ENCODE results near the gene CMKLR1. TPM values are rescaled to one million over a fixed set of nuclear protein-coding genes. Genes with fewer than 3 reads are reported as not detected.

CMKLR1 gene
- total and polyA plus RNA-seq, 9 of the 15 experiments (the other 6 are each of a cell fraction or from before 2014, with no cell fraction given) = 0.11 to 1.4 (median 0.20) TPM

- TF ChIP-seq ATF3 (IDR thresholded peaks at IDR 0.05) = peak; percentile 45; the same call in 1 of the 2 replicates
- no peak for TF ChIP-seq ATF3 (CRISPR knock-in tag; conservative IDR thresholded peaks at IDR 0.05)
- TF ChIP-seq ARNT (IDR thresholded peaks at IDR 0.05) = no peak
- TF ChIP-seq STAT5B (CRISPR knock-in tag; IDR thresholded peaks at IDR 0.05) = no peak
- no peak for TF ChIP-seq SNAPC5 (CRISPR knock-in tag; IDR thresholded peaks at IDR 0.05)
- TF ChIP-seq RFX1 (IDR thresholded peaks at IDR 0.05) = no peak
- no peak for TF ChIP-seq ZKSCAN1 (IDR thresholded peaks at IDR 0.05; ENCODE audit: low read depth, low read length)
- peak; percentile 49; the same call in 1 of the 2 replicates for TF ChIP-seq ESRRA (IDR thresholded peaks at IDR 0.05; ENCODE audit: borderline replicate concordance, low read depth)
- TF ChIP-seq CEBPG (CRISPR knock-in tag; IDR thresholded peaks at IDR 0.05) = 0 out of 2 replicates have a peak, but pooled peaks have one; percentile 24
- TF ChIP-seq CEBPG (tag; conservative IDR thresholded peaks at IDR 0.05 in 1 of 2, IDR thresholded peaks at IDR 0.05 in 1 of 2) = peak; percentile 51 to 82
- peak; percentile 54 for TF ChIP-seq CEBPB (tag; IDR thresholded peaks at IDR 0.05)
- no peak for TF ChIP-seq MTA1 (IDR thresholded peaks at IDR 0.05; ENCODE audit: borderline replicate concordance)
- peak; percentile 68; the same call in 1 of the 2 replicates for TF ChIP-seq ETV1 (tag; conservative IDR thresholded peaks at IDR 0.05; ENCODE audit: low read depth)
- TF ChIP-seq SMAD4 (CRISPR knock-in tag; conservative IDR thresholded peaks at IDR 0.05) = peak; percentile 49; the same call in 1 of the 2 replicates
Measured at GRCh38 chr12:108270035-108270848, 68.9 kb downstream of the CMKLR1 start (continued).

Measured in K562 (cell line).